HepG2 (cell line): Measurements from ENCODE around the gene SGSM1. TPM values are rescaled to one million over a fixed set of nuclear protein-coding genes. Genes with fewer than 3 reads are reported as not detected.

Experiments used
- AHR ChIP-seq: IDR thresholded peaks from 2 replicates; pipeline ENCODE4 v1.6.1; 2018; ENCODE audit warnings: missing genetic modification reagents, missing compliant biosample characterization
- ATAD3A ChIP-seq: sonication (generic); formaldehyde crosslinking; IDR thresholded peaks from 2 replicates; pipeline ENCODE4 v1.4.0; 2020; ENCODE audit warnings: missing genetic modification reagents
- CBFB ChIP-seq: sonication (generic); formaldehyde crosslinking; IDR thresholded peaks from 2 replicates; pipeline ENCODE4 v1.4.0; 2020; ENCODE audit warnings: missing genetic modification reagents
- ELF1 ChIP-seq: sonication (generic); formaldehyde crosslinking; IDR thresholded peaks from 2 replicates; pipeline ENCODE4 v1.4.0; 2020; ENCODE audit warnings: missing genetic modification reagents
- ELF4 ChIP-seq: sonication (generic); formaldehyde crosslinking; IDR thresholded peaks from 2 replicates; pipeline ENCODE4 v1.5.0; 2020; ENCODE audit warnings: missing genetic modification reagents, mild to moderate bottlenecking, moderate library complexity, borderline replicate concordance
- FOXA3 ChIP-seq: IDR thresholded peaks from 2 replicates; pipeline ENCODE4 v1.6.1; 2016; ENCODE audit warnings: missing genetic modification reagents, missing compliant biosample characterization
- MEIS2 ChIP-seq: sonication (generic); formaldehyde crosslinking; IDR thresholded peaks from 2 replicates; pipeline ENCODE4 v1.9.0; 2021; ENCODE audit warnings: mild to moderate bottlenecking, missing genetic modification reagents
- RCOR2 ChIP-seq: IDR thresholded peaks from 2 replicates; pipeline ENCODE4 v1.6.1; 2016; ENCODE audit warnings: missing biosample characterization, missing genetic modification reagents
- REPIN1 ChIP-seq: sonication (generic); formaldehyde crosslinking; IDR thresholded peaks from 2 replicates; pipeline ENCODE4 v1.8.0; 2022; ENCODE audit warnings: missing genetic modification reagents, low read depth, mild to moderate bottlenecking, borderline replicate concordance
- RFX3 ChIP-seq: IDR thresholded peaks from 2 replicates; pipeline ENCODE4 v1.6.1; 2016; ENCODE audit warnings: missing biosample characterization, missing genetic modification reagents
- RFXAP ChIP-seq: sonication (generic); formaldehyde crosslinking; IDR thresholded peaks from 2 replicates; pipeline ENCODE4 v1.4.0; 2020; ENCODE audit warnings: missing genetic modification reagents, borderline replicate concordance
- SATB2 ChIP-seq: sonication (generic); formaldehyde crosslinking; IDR thresholded peaks from 2 replicates; pipeline ENCODE4 v1.5.0; 2020; ENCODE audit warnings: missing genetic modification reagents
- SIX4 ChIP-seq: sonication (generic); formaldehyde crosslinking; IDR thresholded peaks from 2 replicates; pipeline ENCODE4 v1.4.0; 2020; ENCODE audit warnings: missing genetic modification reagents
- SRSF4 ChIP-seq: fragments of 200-400 bp; formaldehyde crosslinking; IDR thresholded peaks from one replicate; pipeline ENCODE4 v1.6.1; 2018; ENCODE audit warnings: mild to moderate bottlenecking, low read depth, low read length, moderate library complexity; ENCODE audit not compliant: poor library complexity, severe bottlenecking
- ZFY ChIP-seq: sonication (generic); formaldehyde crosslinking; IDR thresholded peaks from 2 replicates; pipeline ENCODE4 v1.4.0; 2020; ENCODE audit warnings: missing genetic modification reagents
- ZNF10 ChIP-seq: sonication (generic); formaldehyde crosslinking; IDR thresholded peaks from 2 replicates; pipeline ENCODE4 v1.4.0; 2020; ENCODE audit warnings: mild to moderate bottlenecking, low read depth, missing genetic modification reagents, borderline replicate concordance
- ZNF224 ChIP-seq: sonication (generic); formaldehyde crosslinking; IDR thresholded peaks from 2 replicates; pipeline ENCODE4 v1.5.0; 2020; ENCODE audit warnings: mild to moderate bottlenecking, missing genetic modification reagents
- ZNF530 ChIP-seq: sonication (generic); formaldehyde crosslinking; IDR thresholded peaks from 2 replicates; pipeline ENCODE4 v1.5.0; 2020; ENCODE audit warnings: low read depth, mild to moderate bottlenecking, missing genetic modification reagents
- ZNF678 ChIP-seq: sonication (generic); formaldehyde crosslinking; IDR thresholded peaks from 2 replicates; pipeline ENCODE4 v1.4.0; 2020; ENCODE audit warnings: mild to moderate bottlenecking, missing genetic modification reagents
- ZNF7 ChIP-seq: IDR thresholded peaks from 2 replicates; pipeline ENCODE4 v1.6.1; 2016; ENCODE audit warnings: missing biosample characterization, missing genetic modification reagents
- polyA plus RNA-seq, 8 experiments: library from polyadenylated mRNA; depleted of rRNA in 3 of 8; stranded (reverse) in 7 of 8; unstranded in 1 of 8; fragments of >200 nt; fragmentation: Illumina TruSeq in 4 of 8; extraction: Trizol in 4 of 8; gene quantifications; 2 replicates each; pipeline versions ENCODE4 v1.2.1 to v1.2.3, GENCODE V29; 2011 to 2016; ENCODE audit warnings: low read depth in 4 of 8, missing spikeins in 1 of 8, mixed read lengths in 1 of 8; ENCODE audit not compliant: insufficient read depth in 1 of 8
- total RNA-seq, 5 experiments: library from RNA; depleted of rRNA; stranded (reverse); fragments of >200 nt; fragmentation: Illumina TruSeq; extraction: Trizol; gene quantifications; 2 replicates each; pipeline ENCODE4 v1.2.3, GENCODE V29; 2016; ENCODE audit warnings: low read depth in 1 of 5
- TF ChIP-seq, protein P1 (sequence below): sonication (generic); formaldehyde crosslinking; IDR thresholded peaks from 2 replicates; pipeline ENCODE4 v1.9.0; 2022; ENCODE audit warnings: low read depth, missing genetic modification reagents
- TF ChIP-seq, protein P2 (sequence below): sonication (generic); formaldehyde crosslinking; IDR thresholded peaks from 2 replicates; pipeline ENCODE4 v1.8.1; 2022; ENCODE audit warnings: mild to moderate bottlenecking, missing genetic modification reagents
- TF ChIP-seq, protein P3 (sequence below): sonication (generic); formaldehyde crosslinking; IDR thresholded peaks from 2 replicates; pipeline ENCODE4 v1.5.0; 2020; ENCODE audit warnings: mild to moderate bottlenecking, missing genetic modification reagents
- TF ChIP-seq, protein P4 (sequence below): sonication (generic); formaldehyde crosslinking; IDR thresholded peaks from 2 replicates; pipeline ENCODE4 v1.8.1; 2023; ENCODE audit warnings: mild to moderate bottlenecking, inconsistent platforms, moderate library complexity, missing genetic modification reagents, borderline replicate concordance

Gene SGSM1
- total and polyA plus RNA-seq, 2 of the 13 experiments (the other 11 are each of a cell fraction or from before 2014, with no cell fraction given): 0.07 TPM; not detected in 1

DNA sequence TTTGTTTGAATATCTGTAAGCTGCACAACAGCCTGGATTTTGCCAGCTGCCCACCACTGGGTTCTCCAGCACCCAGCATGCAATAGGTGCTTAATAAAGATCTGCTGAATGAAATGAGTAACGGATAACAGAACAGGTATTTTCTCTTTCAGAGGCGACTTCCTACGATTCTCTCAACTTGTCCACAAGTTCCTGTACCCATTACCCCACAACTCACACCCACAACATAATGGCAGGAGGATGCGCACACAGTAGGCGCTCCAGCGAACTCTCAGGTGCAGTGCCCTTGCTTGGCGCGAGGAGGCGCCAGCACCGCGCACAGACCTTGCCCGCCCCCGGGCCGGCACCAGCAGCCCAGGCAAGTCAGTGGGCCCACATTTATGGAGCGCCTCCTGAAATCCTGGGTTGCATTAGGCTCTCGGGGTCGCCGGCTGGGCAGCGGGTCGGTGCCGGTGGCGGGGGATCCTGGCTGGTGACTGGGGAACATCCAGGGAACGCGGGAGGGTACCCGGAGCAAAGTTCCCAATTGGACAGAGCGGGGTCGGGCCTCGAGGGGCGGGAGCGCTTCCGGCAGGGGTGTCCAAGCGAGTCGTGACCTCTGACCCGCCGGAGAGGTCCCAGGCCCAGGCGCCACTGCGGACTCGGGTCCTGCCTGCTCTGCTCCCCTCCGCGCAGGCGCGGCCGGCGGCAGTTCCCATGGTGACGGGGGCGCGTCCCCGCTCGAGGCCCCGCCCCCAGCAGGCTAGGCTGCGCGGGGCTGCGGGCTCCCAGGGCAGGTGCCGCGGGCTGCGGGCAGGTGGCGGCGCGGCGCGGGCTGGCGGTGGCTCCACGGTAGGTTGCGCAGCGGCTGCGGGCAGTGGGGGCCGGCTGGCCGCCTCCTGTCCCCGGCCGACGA lies 146.2 kb downstream of the SGSM1 start, which contains the start of gene KIAA1671 (continued):
- TF ChIP-seq, protein P1, sequence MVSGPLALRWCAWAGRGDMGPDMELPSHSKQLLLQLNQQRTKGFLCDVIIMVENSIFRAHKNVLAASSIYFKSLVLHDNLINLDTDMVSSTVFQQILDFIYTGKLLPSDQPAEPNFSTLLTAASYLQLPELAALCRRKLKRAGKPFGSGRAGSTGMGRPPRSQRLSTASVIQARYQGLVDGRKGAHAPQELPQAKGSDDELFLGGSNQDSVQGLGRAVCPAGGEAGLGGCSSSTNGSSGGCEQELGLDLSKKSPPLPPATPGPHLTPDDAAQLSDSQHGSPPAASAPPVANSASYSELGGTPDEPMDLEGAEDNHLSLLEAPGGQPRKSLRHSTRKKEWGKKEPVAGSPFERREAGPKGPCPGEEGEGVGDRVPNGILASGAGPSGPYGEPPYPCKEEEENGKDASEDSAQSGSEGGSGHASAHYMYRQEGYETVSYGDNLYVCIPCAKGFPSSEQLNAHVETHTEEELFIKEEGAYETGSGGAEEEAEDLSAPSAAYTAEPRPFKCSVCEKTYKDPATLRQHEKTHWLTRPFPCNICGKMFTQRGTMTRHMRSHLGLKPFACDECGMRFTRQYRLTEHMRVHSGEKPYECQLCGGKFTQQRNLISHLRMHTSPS (CRISPR knock-in tag): no peak; the same call in 1 of the 2 replicates
- TF ChIP-seq RCOR2 (peak; percentile 73), ATAD3A (CRISPR knock-in tag) (no peak), FOXA3 (no peak), SRSF4 (no peak), RFX3 (CRISPR knock-in tag) (peak; percentile 89), CBFB (CRISPR knock-in tag) (no peak), ZNF530 (CRISPR knock-in tag) (no peak), REPIN1 (CRISPR knock-in tag) (peak; percentile 19; the same call in 1 of the 2 replicates), AHR (CRISPR knock-in tag) (no peak), ZNF7 (CRISPR knock-in tag) (no peak), SIX4 (no peak), ZNF10 (CRISPR knock-in tag) (no peak), ELF4 (CRISPR knock-in tag) (no peak), MEIS2 (CRISPR knock-in tag) (no peak; the same call in 1 of the 2 replicates), ZNF224 (CRISPR knock-in tag) (no peak), ZNF678 (CRISPR knock-in tag) (no peak), SATB2 (CRISPR knock-in tag) (no peak), RFXAP (CRISPR knock-in tag) (0 out of 2 replicates have a peak, but pooled peaks have one; percentile 4), ELF1 (CRISPR knock-in tag) (peak; percentile 68), ZFY (CRISPR knock-in tag) (peak; percentile 83)
- TF ChIP-seq, protein P2, sequence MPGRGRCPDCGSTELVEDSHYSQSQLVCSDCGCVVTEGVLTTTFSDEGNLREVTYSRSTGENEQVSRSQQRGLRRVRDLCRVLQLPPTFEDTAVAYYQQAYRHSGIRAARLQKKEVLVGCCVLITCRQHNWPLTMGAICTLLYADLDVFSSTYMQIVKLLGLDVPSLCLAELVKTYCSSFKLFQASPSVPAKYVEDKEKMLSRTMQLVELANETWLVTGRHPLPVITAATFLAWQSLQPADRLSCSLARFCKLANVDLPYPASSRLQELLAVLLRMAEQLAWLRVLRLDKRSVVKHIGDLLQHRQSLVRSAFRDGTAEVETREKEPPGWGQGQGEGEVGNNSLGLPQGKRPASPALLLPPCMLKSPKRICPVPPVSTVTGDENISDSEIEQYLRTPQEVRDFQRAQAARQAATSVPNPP: no peak
- TF ChIP-seq, protein P3, sequence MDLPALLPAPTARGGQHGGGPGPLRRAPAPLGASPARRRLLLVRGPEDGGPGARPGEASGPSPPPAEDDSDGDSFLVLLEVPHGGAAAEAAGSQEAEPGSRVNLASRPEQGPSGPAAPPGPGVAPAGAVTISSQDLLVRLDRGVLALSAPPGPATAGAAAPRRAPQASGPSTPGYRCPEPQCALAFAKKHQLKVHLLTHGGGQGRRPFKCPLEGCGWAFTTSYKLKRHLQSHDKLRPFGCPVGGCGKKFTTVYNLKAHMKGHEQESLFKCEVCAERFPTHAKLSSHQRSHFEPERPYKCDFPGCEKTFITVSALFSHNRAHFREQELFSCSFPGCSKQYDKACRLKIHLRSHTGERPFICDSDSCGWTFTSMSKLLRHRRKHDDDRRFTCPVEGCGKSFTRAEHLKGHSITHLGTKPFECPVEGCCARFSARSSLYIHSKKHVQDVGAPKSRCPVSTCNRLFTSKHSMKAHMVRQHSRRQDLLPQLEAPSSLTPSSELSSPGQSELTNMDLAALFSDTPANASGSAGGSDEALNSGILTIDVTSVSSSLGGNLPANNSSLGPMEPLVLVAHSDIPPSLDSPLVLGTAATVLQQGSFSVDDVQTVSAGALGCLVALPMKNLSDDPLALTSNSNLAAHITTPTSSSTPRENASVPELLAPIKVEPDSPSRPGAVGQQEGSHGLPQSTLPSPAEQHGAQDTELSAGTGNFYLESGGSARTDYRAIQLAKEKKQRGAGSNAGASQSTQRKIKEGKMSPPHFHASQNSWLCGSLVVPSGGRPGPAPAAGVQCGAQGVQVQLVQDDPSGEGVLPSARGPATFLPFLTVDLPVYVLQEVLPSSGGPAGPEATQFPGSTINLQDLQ: no peak
- TF ChIP-seq, protein P4, sequence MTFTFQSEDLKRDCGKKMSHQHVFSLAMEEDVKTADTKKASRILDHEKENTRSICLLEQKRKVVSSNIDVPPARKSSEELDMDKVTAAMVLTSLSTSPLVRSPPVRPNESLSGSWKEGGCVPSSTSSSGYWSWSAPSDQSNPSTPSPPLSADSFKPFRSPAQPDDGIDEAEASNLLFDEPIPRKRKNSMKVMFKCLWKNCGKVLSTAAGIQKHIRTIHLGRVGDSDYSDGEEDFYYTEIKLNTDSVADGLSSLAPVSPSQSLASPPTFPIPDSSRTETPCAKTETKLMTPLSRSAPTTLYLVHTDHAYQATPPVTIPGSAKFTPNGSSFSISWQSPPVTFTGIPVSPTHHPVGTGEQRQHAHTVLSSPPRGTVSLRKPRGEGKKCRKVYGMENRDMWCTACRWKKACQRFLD (CRISPR knock-in tag): no peak; the same call in 1 of the 2 replicates
